Suprapubic skin (tissue), 4 donors: ENCODE measurements around the gene LRRC27.

Experiments used
- POLR2A ChIP-seq, 2 donors: fragments of 450-650 bp; IDR thresholded peaks; one replicate each; pipeline ENCODE4 v1.6.1; 2017; ENCODE audit warnings: antibody characterized with exemption in 2 of 2, mild to moderate bottlenecking in 2 of 2, moderate library complexity in 2 of 2
- POLR2AphosphoS5 ChIP-seq, 3 donors: sonication (generic); formaldehyde crosslinking; IDR thresholded peaks; one replicate each; pipeline ENCODE4 v1.6.1; 2017; ENCODE audit warnings: antibody characterized with exemption in 3 of 3
- TF ChIP-seq, protein P1 (sequence below), 2 donors: fragments of 200-600 bp in 1 of 2; fragments of 450-650 bp in 1 of 2; sonication (generic) in 1 of 2; IDR thresholded peaks; one replicate each; pipeline ENCODE4 v1.5.1; 2016 to 2019; ENCODE audit warnings: antibody characterized with exemption in 2 of 2, mild to moderate bottlenecking in 1 of 2, moderate library complexity in 1 of 2

DNA sequence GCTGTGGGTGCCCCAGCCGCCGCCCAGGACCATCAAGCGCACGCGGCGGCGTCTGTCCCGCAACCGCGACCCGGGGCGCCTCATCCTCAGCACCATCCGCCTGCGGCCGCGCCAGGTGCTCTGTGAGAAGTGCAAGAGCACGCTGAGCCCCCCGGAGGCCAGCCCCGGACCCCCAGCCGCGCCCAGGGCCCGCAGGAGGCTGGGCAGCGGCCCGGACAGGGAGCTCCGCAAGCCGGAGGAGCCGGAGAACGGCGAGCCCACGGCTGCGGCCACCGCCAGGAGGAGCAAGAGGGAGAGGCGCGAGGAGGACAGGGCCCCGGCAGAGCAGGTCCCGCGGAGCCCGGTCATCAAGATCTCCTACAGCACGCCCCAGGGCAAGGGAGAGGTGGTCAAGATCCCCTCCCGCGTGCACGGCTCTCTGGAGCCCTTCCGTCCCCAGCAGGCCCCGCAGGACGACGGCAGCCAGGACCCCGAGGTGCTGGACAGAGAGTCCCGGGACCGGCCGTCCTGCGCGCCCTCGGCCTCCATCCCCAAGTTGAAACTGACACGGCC, 73.0 kb downstream of the LRRC27 start:
- no peak for TF ChIP-seq POLR2AphosphoS5 (IDR thresholded peaks at IDR 0.05)
- TF ChIP-seq, protein P1, sequence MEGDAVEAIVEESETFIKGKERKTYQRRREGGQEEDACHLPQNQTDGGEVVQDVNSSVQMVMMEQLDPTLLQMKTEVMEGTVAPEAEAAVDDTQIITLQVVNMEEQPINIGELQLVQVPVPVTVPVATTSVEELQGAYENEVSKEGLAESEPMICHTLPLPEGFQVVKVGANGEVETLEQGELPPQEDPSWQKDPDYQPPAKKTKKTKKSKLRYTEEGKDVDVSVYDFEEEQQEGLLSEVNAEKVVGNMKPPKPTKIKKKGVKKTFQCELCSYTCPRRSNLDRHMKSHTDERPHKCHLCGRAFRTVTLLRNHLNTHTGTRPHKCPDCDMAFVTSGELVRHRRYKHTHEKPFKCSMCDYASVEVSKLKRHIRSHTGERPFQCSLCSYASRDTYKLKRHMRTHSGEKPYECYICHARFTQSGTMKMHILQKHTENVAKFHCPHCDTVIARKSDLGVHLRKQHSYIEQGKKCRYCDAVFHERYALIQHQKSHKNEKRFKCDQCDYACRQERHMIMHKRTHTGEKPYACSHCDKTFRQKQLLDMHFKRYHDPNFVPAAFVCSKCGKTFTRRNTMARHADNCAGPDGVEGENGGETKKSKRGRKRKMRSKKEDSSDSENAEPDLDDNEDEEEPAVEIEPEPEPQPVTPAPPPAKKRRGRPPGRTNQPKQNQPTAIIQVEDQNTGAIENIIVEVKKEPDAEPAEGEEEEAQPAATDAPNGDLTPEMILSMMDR (IDR thresholded peaks at IDR 0.05), result no peak
- no peak for TF ChIP-seq POLR2A (IDR thresholded peaks at IDR 0.05)
